Measurements from ENCODE around the gene TMEM242. TPM values are rescaled to one million over a fixed set of nuclear protein-coding genes. Genes with fewer than 3 reads are reported as not detected.

Gene TMEM242
- total and polyA plus RNA-seq, 2 of the 4 experiments (the other 2 are of a cell fraction) = 2.3 to 4.6 TPM

DNA sequence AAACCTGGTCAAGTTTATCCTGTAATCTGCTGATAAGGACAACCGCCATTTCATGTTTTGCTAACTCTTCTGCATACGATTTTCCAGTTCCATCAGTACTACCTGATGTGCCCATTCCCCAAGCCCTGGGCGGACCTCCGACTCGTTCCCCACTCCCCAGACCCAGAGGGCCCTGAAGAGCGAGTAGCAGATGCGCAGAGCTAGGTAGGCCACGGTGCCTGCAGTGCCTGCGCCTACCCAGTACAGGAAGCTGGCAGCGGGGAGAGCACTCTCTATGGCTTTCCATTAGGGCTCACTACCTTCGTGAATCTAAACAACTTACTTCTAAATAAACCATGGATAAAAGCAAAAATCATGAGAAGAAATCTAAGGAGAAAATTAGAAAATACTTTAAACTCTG is 43.3 kb upstream of the TMEM242 start:
- CTCF ChIA-PET = no interaction called here

More for the DNA sequence above, 43.3 kb upstream of the TMEM242 start:
- H2BK20ac ChIP-seq (ENCODE audit: low read depth, low read length) = no peak overlapping the region
- H3K18ac ChIP-seq (ENCODE audit: low read depth, low read length) = no peak overlapping the region
- dilution Hi-C loops (cut with HindIII; ENCODE audit: low sequenced_read_pairs, unreplicated experiment) = no loop called here
- no peaks in the 10 kb centered on the region for H3K79me1 ChIP-seq (ENCODE audit: low read depth in 1 of 2, low read length in 2 of 2)
- no peak overlapping the region for H2AK5ac ChIP-seq (ENCODE audit: low read depth, low read length)
- H3K36me3 ChIP-seq (ENCODE audit: control insufficient read depth, insufficient read depth, low read length) = no peaks in the 10 kb centered on the region
- in situ Hi-C loops (cut with MboI; ENCODE audit: low sequenced_read_pairs) = no loop called here
- H4K91ac ChIP-seq (ENCODE audit: insufficient read depth, low read depth, low read length) = no peak overlapping the region
- no peak overlapping the region for H3K4ac ChIP-seq (ENCODE audit: low read depth, low read length)
- 90% methylated on average over 4 of the region's 11 CpGs; no CpG with 5 or more reads in 1 of the 2 experiments for WGBS, 2 experiments (ENCODE audit: extremely low coverage in 2 of 2, insufficient read length in 1 of 2)
- no peak overlapping the region for H3K56ac ChIP-seq (ENCODE audit: extremely low read depth, insufficient read depth, low read length)
- ATAC-seq (ENCODE audit: low read depth) (no peak), DNase-seq (no peak)
- H2BK120ac ChIP-seq (ENCODE audit: low read depth, low read length) = no peak overlapping the region
- H3K9ac ChIP-seq (ENCODE audit: low read depth, low read length) = no peak overlapping the region
- intact Hi-C loops (cut with micrococcal nuclease) = no loop called here
- no peak overlapping the region for H4K5ac ChIP-seq (ENCODE audit: low read depth, low read length)
- TF ChIP-seq, protein P1, sequence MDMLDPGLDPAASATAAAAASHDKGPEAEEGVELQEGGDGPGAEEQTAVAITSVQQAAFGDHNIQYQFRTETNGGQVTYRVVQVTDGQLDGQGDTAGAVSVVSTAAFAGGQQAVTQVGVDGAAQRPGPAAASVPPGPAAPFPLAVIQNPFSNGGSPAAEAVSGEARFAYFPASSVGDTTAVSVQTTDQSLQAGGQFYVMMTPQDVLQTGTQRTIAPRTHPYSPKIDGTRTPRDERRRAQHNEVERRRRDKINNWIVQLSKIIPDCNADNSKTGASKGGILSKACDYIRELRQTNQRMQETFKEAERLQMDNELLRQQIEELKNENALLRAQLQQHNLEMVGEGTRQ (IDR thresholded peaks at IDR 0.05; ENCODE audit: low read depth, low read length) = no peak
- TF ChIP-seq CEBPB (IDR thresholded peaks at IDR 0.05; ENCODE audit: low read depth, low read length) = no peak
- TF ChIP-seq RCOR1 (IDR thresholded peaks at IDR 0.05; ENCODE audit: insufficient replicate concordance, low read length) = no peak
- no peak for TF ChIP-seq RAD21 (IDR thresholded peaks at IDR 0.05; ENCODE audit: low read length)
- no peak overlapping the region for H2BK5ac ChIP-seq (ENCODE audit: low read depth, low read length, poor library complexity, severe bottlenecking)
- H3K4me3 ChIP-seq (ENCODE audit: insufficient read depth, low read depth, low read length) = no peak overlapping the region
- no peak overlapping the region for H3K27ac ChIP-seq (ENCODE audit: insufficient read depth, low read length)
- H3K9me1 ChIP-seq (ENCODE audit: insufficient read depth, low read length) = no peaks in the 10 kb centered on the region
- H2AFZ ChIP-seq (replicated peaks; ENCODE audit: low read length, poor library complexity) = peak overlapping the region; percentile 41
- no peak overlapping the region for H2AK9ac ChIP-seq (replicated peaks; ENCODE audit: low read depth, low read length, poor library complexity)
- H2BK15ac ChIP-seq (ENCODE audit: low read depth, low read length) = no peak overlapping the region
- H3K9me3 ChIP-seq (ENCODE audit: control insufficient read depth, insufficient read depth, low read length) = no peaks in the 10 kb centered on the region
- H3K14ac ChIP-seq (replicated peaks; ENCODE audit: low read depth, low read length) = no peak overlapping the region
- POLR2A ChIA-PET (ENCODE audit: unreplicated experiment) = no interaction called here
- H3K23ac ChIP-seq (ENCODE audit: low read depth, low read length) = no peak overlapping the region
- BruUV-seq (replicated peaks) = no TSS peak
- H4K20me1 ChIP-seq (ENCODE audit: insufficient read depth, low read length) = no peaks in the 10 kb centered on the region
- no peak overlapping the region for H4K8ac ChIP-seq (ENCODE audit: low read depth in 2 of 2, low read length in 2 of 2)
- H3K4me1 ChIP-seq (ENCODE audit: control insufficient read depth, insufficient read depth, low read length) = no peaks in the 10 kb centered on the region
- H3K27me3 ChIP-seq (ENCODE audit: control insufficient read depth, insufficient read depth, low read length) = peaks cover 16% of the 10 kb centered on the region
- no peak overlapping the region for H3K4me2 ChIP-seq (ENCODE audit: low read depth, low read length)
